Fibroblast of lung (primary cell): Measurements from ENCODE around the gene RHOT1.
"Not testable (repeated sequence)": the region's sequence is repeated elsewhere in the genome, so short reads cannot be mapped to it uniquely, and the experiment has no call there.

Experiments used
- EZH2 ChIP-seq: IDR thresholded peaks from 2 replicates; pipeline ENCODE4 v1.5.1; 2012; ENCODE audit warnings: low read length, control low read depth, mild to moderate bottlenecking; ENCODE audit errors: missing control alignments
- TF ChIP-seq, protein P1 (sequence below), 2 donors: IDR thresholded peaks in 1 of 2; conservative IDR thresholded peaks in 1 of 2; 1 replicate in 1 of 2; 2 replicates in 1 of 2; pipeline ENCODE4 v1.5.1; 2011 to 2012; ENCODE audit warnings: low read length in 2 of 2, control low read depth in 1 of 2, inconsistent platforms in 1 of 2, low read depth in 1 of 2, mild to moderate bottlenecking in 1 of 2

DNA sequence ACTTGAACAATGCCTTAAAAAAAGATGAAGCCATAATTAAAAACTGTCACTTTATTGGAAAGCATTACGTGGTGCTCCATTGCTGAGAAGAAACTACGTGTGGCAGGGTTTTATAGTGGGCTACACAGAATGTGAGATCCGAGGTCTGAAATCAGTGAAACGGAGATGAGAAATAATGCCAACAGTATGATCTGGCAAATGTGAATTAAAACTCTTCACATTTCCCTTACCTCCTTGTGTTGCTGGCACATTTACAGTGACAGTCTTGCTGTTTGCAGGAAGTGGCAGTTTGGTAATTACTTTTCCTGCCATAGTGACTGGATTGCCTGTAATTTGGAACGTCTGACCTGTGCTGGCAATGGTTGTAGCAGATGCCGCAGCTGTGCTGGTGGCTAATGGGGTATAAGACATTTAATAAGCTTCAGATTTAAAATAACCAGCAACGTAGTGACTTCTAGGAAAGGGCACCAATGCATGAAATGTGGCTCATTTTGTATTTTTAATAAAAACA lies 35.8 kb upstream of the RHOT1 start:
- TF ChIP-seq, protein P1, sequence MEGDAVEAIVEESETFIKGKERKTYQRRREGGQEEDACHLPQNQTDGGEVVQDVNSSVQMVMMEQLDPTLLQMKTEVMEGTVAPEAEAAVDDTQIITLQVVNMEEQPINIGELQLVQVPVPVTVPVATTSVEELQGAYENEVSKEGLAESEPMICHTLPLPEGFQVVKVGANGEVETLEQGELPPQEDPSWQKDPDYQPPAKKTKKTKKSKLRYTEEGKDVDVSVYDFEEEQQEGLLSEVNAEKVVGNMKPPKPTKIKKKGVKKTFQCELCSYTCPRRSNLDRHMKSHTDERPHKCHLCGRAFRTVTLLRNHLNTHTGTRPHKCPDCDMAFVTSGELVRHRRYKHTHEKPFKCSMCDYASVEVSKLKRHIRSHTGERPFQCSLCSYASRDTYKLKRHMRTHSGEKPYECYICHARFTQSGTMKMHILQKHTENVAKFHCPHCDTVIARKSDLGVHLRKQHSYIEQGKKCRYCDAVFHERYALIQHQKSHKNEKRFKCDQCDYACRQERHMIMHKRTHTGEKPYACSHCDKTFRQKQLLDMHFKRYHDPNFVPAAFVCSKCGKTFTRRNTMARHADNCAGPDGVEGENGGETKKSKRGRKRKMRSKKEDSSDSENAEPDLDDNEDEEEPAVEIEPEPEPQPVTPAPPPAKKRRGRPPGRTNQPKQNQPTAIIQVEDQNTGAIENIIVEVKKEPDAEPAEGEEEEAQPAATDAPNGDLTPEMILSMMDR (conservative IDR thresholded peaks at IDR 0.05 in 1 of 2, IDR thresholded peaks at IDR 0.05 in 1 of 2; ENCODE audit: low read depth in 1 of 2, low read length in 2 of 2): not testable (repeated sequence)
- TF ChIP-seq EZH2: not testable (repeated sequence)
